PC-3 (cell line): ENCODE data around the gene RPLP2.

Experiments used
- EZH2 ChIP-seq: fragments of 300-600 bp; sonication (generic); IDR thresholded peaks from one replicate; pipeline ENCODE4 v1.6.1; 2017; ENCODE audit warnings: antibody characterized with exemption, mild to moderate bottlenecking, low read length; ENCODE audit not compliant: unreplicated experiment
- TF ChIP-seq, protein P1 (sequence below): fragments of 300-600 bp; sonication (generic); conservative IDR thresholded peaks from 2 replicates; pipeline ENCODE4 v1.5.1; 2017; ENCODE audit warnings: antibody characterized with exemption, low read depth, mild to moderate bottlenecking, low read length

DNA sequence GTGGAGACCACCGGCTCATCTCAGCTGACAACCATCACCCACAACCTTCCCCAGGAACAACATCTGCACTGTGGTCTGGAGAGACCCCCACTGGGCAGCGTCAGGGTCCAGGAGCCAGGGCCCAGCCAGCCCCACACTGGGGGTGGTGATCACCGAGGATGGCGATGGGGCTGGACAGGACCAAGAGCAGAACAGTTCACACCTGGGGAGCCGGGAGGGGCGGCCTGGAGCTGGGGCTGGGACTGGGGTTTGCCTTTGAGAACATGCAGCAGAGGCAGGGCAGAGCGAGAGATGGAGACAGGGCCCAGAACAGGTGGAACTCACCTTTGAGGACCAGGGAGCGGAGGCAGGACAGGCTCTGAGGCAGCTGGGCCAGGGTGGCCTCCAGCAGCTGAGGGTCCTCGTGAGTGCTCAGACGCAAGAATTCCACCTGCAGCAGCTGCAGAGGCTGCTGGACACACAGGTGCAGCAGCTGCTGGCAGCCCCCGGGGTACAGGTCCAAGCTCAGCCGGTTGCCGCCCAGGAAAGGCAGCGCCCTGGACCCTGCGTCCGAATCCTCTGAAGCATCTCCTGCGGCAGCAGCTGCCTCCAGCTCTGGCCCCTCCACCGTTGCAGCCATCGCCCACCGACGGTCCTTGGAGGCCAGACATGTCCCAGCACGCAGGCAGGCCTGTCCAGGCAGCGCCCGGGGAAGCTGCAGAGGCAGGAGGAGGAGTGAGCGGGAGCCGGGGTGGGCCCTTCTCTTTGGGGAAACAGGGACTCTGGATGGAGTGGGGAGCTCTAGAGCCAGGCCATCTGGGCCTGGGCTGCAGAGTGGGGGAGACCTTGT lies 5.8 kb upstream of the RPLP2 start:
- no peak for TF ChIP-seq EZH2
- TF ChIP-seq, protein P1, sequence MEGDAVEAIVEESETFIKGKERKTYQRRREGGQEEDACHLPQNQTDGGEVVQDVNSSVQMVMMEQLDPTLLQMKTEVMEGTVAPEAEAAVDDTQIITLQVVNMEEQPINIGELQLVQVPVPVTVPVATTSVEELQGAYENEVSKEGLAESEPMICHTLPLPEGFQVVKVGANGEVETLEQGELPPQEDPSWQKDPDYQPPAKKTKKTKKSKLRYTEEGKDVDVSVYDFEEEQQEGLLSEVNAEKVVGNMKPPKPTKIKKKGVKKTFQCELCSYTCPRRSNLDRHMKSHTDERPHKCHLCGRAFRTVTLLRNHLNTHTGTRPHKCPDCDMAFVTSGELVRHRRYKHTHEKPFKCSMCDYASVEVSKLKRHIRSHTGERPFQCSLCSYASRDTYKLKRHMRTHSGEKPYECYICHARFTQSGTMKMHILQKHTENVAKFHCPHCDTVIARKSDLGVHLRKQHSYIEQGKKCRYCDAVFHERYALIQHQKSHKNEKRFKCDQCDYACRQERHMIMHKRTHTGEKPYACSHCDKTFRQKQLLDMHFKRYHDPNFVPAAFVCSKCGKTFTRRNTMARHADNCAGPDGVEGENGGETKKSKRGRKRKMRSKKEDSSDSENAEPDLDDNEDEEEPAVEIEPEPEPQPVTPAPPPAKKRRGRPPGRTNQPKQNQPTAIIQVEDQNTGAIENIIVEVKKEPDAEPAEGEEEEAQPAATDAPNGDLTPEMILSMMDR: no peak
